Esophagus muscularis mucosa (tissue), 4 donors: ENCODE results near the gene FOXO6.

Experiments
- EP300 ChIP-seq: sonication (generic); formaldehyde crosslinking; IDR thresholded peaks from one replicate; pipeline ENCODE4 v1.6.1; 2017; ENCODE audit warnings: antibody characterized with exemption
- POLR2A ChIP-seq: fragments of 450-650 bp; IDR thresholded peaks from one replicate; pipeline ENCODE4 v1.6.1; 2017; ENCODE audit warnings: antibody characterized with exemption, moderate library complexity, mild to moderate bottlenecking, low read depth
- POLR2AphosphoS5 ChIP-seq, 2 donors: sonication (generic); formaldehyde crosslinking; IDR thresholded peaks; one replicate each; pipeline ENCODE4 v1.6.1; 2017; ENCODE audit warnings: antibody characterized with exemption in 2 of 2
- TF ChIP-seq, protein P1 (sequence below), 3 experiments: fragments of 200-600 bp in 2 of 3; fragments of 450-650 bp in 1 of 3; sonication (generic) in 2 of 3; IDR thresholded peaks; one replicate each; pipeline ENCODE4 v1.5.1; 2017 to 2019; ENCODE audit warnings: antibody characterized with exemption in 3 of 3, mild to moderate bottlenecking in 2 of 3, moderate library complexity in 1 of 3

DNA sequence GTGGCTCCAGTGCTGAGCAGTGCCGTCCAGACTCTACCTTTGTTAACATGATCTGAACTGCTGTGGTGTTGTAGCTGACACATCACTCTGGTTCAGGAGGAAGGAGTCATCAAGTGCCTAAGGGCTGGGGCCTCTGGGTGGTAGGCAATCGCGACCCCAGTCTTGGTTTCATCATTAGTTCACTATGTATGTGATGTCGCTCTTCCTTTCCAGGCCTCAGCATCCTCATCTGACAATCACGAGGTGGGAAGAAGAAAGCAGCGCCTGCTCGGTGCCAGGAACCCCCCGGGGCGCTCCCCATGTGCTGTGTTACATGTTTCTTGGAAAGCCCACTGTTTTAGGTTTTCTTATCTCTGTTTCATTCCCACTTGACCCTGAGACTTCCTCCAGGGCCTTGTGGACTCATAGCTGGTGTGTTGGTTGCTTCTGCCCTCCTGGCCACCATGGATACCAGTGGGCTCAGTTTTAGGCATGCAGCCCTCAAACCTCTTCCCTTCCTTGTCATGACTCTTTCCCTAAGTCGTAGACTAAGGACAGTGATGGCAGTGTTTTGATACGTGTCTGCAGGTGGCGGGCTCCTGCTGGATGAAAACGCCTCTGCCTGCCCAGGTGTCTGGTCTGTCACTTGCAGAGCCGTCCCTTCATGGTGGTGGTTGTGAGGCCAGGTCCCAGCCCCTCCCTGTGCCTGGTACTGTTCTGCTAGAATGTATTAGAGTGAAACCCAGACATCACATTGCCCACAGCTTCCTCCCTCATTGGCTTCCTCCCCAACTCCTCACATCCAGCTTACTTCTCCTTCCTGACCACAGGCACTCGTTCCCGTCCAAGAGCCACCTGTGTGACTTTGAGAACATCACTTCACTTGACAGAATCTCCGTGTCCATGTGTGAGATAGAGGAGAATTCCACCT lies 17.2 kb upstream of the FOXO6 start:
- TF ChIP-seq, protein P1, sequence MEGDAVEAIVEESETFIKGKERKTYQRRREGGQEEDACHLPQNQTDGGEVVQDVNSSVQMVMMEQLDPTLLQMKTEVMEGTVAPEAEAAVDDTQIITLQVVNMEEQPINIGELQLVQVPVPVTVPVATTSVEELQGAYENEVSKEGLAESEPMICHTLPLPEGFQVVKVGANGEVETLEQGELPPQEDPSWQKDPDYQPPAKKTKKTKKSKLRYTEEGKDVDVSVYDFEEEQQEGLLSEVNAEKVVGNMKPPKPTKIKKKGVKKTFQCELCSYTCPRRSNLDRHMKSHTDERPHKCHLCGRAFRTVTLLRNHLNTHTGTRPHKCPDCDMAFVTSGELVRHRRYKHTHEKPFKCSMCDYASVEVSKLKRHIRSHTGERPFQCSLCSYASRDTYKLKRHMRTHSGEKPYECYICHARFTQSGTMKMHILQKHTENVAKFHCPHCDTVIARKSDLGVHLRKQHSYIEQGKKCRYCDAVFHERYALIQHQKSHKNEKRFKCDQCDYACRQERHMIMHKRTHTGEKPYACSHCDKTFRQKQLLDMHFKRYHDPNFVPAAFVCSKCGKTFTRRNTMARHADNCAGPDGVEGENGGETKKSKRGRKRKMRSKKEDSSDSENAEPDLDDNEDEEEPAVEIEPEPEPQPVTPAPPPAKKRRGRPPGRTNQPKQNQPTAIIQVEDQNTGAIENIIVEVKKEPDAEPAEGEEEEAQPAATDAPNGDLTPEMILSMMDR (IDR thresholded peaks at IDR 0.05) = no peak
- no peak for TF ChIP-seq POLR2A
- no peak for TF ChIP-seq EP300
- TF ChIP-seq POLR2AphosphoS5 (IDR thresholded peaks at IDR 0.05) = no peak
